Esophagus muscularis mucosa (tissue), 4 donors: Measurements from ENCODE around the gene RBMS3. TPM values are rescaled to one million over a fixed set of nuclear protein-coding genes. Genes with fewer than 3 reads are reported as not detected.

ENCODE experiments used
- DNase-seq: peaks from one replicate; pipeline ENCODE4 v3.0.0-alpha.2; 2017; ENCODE audit errors: extremely low spot score
- H3K27ac ChIP-seq, 4 donors: fragments of 200-600 bp; sonication (generic); replicated peaks in 1 of 4; 1 replicate in 3 of 4; 2 replicates in 1 of 4; pipeline ENCODE4 v1.5.1; 2016 to 2019; ENCODE audit warnings: mild to moderate bottlenecking in 1 of 4
- H3K27me3 ChIP-seq, 4 donors: fragments of 200-600 bp; sonication (generic); one replicate each; pipeline versions ENCODE4 v1.5.1 to v1.6.0; 2016 to 2019
- H3K36me3 ChIP-seq, 4 donors: fragments of 200-600 bp; sonication (generic); one replicate each; pipeline ENCODE4 v1.5.1; 2016 to 2019
- H3K4me1 ChIP-seq, 4 donors: fragments of 200-600 bp; sonication (generic); one replicate each; pipeline ENCODE4 v1.5.1; 2016 to 2019
- H3K4me3 ChIP-seq, 4 donors: fragments of 200-600 bp; sonication (generic); 1 replicate in 2 of 4; 2 replicates in 2 of 4; pipeline ENCODE4 v1.5.1; 2016 to 2019; ENCODE audit warnings: mild to moderate bottlenecking in 4 of 4, moderate library complexity in 1 of 4
- H3K9me3 ChIP-seq, 4 donors: fragments of 200-600 bp; sonication (generic); 1 replicate in 3 of 4; 2 replicates in 1 of 4; pipeline ENCODE4 v1.5.1; 2016 to 2019
- CTCF ChIP-seq, 3 experiments: fragments of 200-600 bp in 2 of 3; fragments of 450-650 bp in 1 of 3; sonication (generic) in 2 of 3; IDR thresholded peaks; one replicate each; pipeline ENCODE4 v1.5.1; 2017 to 2019; ENCODE audit warnings: antibody characterized with exemption in 3 of 3, mild to moderate bottlenecking in 2 of 3, moderate library complexity in 1 of 3
- EP300 ChIP-seq: sonication (generic); formaldehyde crosslinking; IDR thresholded peaks from one replicate; pipeline ENCODE4 v1.6.1; 2017; ENCODE audit warnings: antibody characterized with exemption
- POLR2A ChIP-seq: fragments of 450-650 bp; IDR thresholded peaks from one replicate; pipeline ENCODE4 v1.6.1; 2017; ENCODE audit warnings: antibody characterized with exemption, moderate library complexity, mild to moderate bottlenecking, low read depth
- POLR2AphosphoS5 ChIP-seq, 2 donors: sonication (generic); formaldehyde crosslinking; IDR thresholded peaks; one replicate each; pipeline ENCODE4 v1.6.1; 2017; ENCODE audit warnings: antibody characterized with exemption in 2 of 2
- WGBS: methylation state at CpG from one replicate; pipeline ENCODE4 v1.1.5; 2018; 5-methylcytosine and 5-hydroxymethylcytosine counted together
- intact Hi-C: fragments of 100-400 bp; cut with DNase I; formaldehyde crosslinking; loops from one replicate; pipeline ENCODE4 v1.15.1; 2023
- total RNA-seq, 4 donors: library from RNA; depleted of rRNA; stranded (reverse); fragments of >200 nt; gene quantifications; one replicate each; pipeline versions ENCODE4 v1.1.0 to v1.2.1, GENCODE V29; 2016

RBMS3 gene
- total RNA-seq, 4 donors from 2014 or later: 53.0 to 81.5 (median 61.2) TPM

GRCh38 chr3:29363110-29363509, 82.2 kb downstream of the RBMS3 start:
- no peaks in the 10 kb centered on the region for H3K9me3 ChIP-seq
- DNase-seq: no peak
- TF ChIP-seq EP300 (no peak), POLR2A (no peak), POLR2AphosphoS5 (IDR thresholded peaks at IDR 0.05) (no peak), CTCF (IDR thresholded peaks at IDR 0.05) (no peak)
- WGBS: 81% methylated on average over 2 of the region's 2 CpGs
- H3K4me1 ChIP-seq: peaks cover 0 to 10% (median 3%) of the 10 kb centered on the region in 4 donors
- intact Hi-C loops: no loop called here
- no peaks in the 10 kb centered on the region for H3K27me3 ChIP-seq
- H3K36me3 ChIP-seq: no peaks in the 10 kb centered on the region
- H3K4me3 ChIP-seq: no peak overlapping the region
- H3K27ac ChIP-seq: no peak overlapping the region

GRCh38 chr3:29370021-29370420, 89.2 kb downstream of the RBMS3 start:
- H3K27me3 ChIP-seq: no peaks in the 10 kb centered on the region
- WGBS: 86% methylated on average over 4 of the region's 4 CpGs
- H3K27ac ChIP-seq: no peak overlapping the region
- no peak for DNase-seq
- no peaks in the 10 kb centered on the region for H3K36me3 ChIP-seq
- peaks cover 10 to 42% (median 30%) of the 10 kb centered on the region in 4 donors for H3K4me1 ChIP-seq
- TF ChIP-seq EP300 (no peak), POLR2AphosphoS5 (IDR thresholded peaks at IDR 0.05) (no peak), CTCF (IDR thresholded peaks at IDR 0.05) (no peak), POLR2A (no peak)
- H3K9me3 ChIP-seq: no peaks in the 10 kb centered on the region
- H3K4me3 ChIP-seq: no peak overlapping the region
- intact Hi-C loops: no loop called here

GRCh38 chr3:29370476-29371420, 89.9 kb downstream of the RBMS3 start:
- Histone ChIP-seq H3K27me3 (no peaks in the 10 kb centered on the region), H3K4me1 (peaks cover 10 to 42% (median 30%) of the 10 kb centered on the region in 4 donors), H3K36me3 (no peaks in the 10 kb centered on the region), H3K4me3 (no peak overlapping the region), H3K9me3 (no peaks in the 10 kb centered on the region), H3K27ac (no peak overlapping the region)
- intact Hi-C loops: no loop called here
- TF ChIP-seq POLR2AphosphoS5 (IDR thresholded peaks at IDR 0.05): no peak
- no peak for TF ChIP-seq EP300
- no peak for TF ChIP-seq CTCF (IDR thresholded peaks at IDR 0.05)
- TF ChIP-seq POLR2A: no peak
- WGBS: 66% methylated on average over 4 of the region's 4 CpGs
- no peak for DNase-seq

GRCh38 chr3:29373131-29373680, 92.3 kb downstream of the RBMS3 start:
- Histone ChIP-seq H3K27ac (no peak overlapping the region), H3K27me3 (no peaks in the 10 kb centered on the region), H3K4me3 (no peak overlapping the region), H3K4me1 (peaks cover 10 to 39% (median 30%) of the 10 kb centered on the region in 4 donors), H3K9me3 (no peaks in the 10 kb centered on the region), H3K36me3 (no peaks in the 10 kb centered on the region)
- no peak for DNase-seq
- intact Hi-C loops: no loop called here
- TF ChIP-seq POLR2A (no peak), POLR2AphosphoS5 (IDR thresholded peaks at IDR 0.05) (no peak), EP300 (no peak), CTCF (IDR thresholded peaks at IDR 0.05) (no peak)
